ENCODE measurements around the gene FFAR3. TPM values are rescaled to one million over a fixed set of nuclear protein-coding genes. Genes with fewer than 3 reads are reported as not detected.

The FFAR3 gene
- total RNA-seq, 1 experiment from 2014 or later = 0.15 TPM

DNA sequence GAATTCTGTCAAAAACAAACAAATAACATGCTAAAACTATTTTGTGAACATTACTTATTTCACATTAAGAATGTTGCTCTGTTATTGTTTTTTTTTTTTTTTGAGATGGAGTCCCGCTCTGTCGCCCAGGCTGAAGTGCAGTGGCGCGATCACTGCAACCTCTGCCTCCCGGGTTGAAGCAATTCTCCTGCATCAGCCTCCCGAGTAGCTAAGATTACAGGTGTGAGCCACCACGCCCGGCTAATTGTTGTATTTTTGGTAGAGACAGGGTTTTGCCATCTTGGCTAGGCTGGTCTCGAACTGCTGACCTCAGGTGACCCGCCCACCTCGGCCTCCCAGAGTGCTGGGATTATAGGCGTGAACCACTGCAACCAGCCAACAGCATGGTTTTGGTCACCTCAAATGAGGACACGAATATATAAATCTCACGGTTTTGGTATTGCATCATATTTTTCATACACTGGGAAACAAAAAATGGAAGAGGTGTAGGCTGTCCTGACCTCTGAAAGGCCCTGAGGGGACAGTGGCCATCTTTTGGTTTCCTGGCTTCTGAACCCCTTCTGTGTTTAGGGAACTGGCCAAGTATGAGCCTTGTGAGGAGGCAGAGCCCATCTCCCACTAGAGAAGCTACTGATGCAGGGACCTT is 38.1 kb downstream of the FFAR3 start:
- POLR2A ChIA-PET (ENCODE audit: low non-redundant PET) = interaction anchor here (0.5 kb wide), 1 partner anchor 128 kb away, joined by 3 read pairs; no protein-coding TSS in a partner anchor
- intact Hi-C loops (cut with micrococcal nuclease; ENCODE audit: unreplicated experiment) = no loop called here

DNA sequence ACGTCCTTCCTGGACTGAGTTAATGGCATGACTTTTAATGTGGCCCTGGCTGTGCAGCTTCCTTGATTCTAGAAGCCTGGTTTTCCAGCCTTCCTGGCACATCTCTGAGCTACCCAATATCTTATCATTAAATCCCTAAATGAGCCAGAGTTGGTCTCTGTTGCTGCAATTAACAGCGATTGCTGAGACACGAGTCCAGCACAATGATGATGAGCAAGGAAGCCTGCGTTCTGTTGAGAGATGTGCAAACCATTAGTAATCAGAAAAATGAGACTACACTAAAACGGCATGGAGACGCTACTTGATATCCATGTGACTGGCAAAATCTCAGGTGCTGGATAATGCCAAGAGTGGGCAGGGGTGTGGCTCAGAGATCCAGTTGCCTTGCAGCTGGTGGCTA is 38.8 kb downstream of the FFAR3 start:
- no peaks in the 10 kb centered on the region for H3K9me3 ChIP-seq (ENCODE audit: low read depth, low read length, poor library complexity, severe bottlenecking)
- H3K27me3 ChIP-seq (replicated peaks; ENCODE audit: insufficient read depth, low read depth, low read length, poor library complexity) = no peaks in the 10 kb centered on the region
- no peak overlapping the region for H3K27ac ChIP-seq (ENCODE audit: low read depth, low read length, poor library complexity, severe bottlenecking)
- H3K36me3 ChIP-seq (ENCODE audit: insufficient read depth, low read length, poor library complexity, severe bottlenecking) = no peaks in the 10 kb centered on the region
- H3K4me3 ChIP-seq (ENCODE audit: low read depth, low read length, poor library complexity, severe bottlenecking) = no peak overlapping the region
- ChIA-PET CTCF (no interaction called here), POLR2A (ENCODE audit: low non-redundant PET) (no interaction called here)
- intact Hi-C loops (cut with micrococcal nuclease; ENCODE audit: unreplicated experiment) = no loop called here
- no peak for DNase-seq (ENCODE audit: low spot score)
- no peaks in the 10 kb centered on the region for H3K4me1 ChIP-seq (ENCODE audit: insufficient read depth, low read length, poor library complexity, severe bottlenecking)
- BruUV-seq (replicated peaks) = no TSS peak
- TF ChIP-seq, protein P1, sequence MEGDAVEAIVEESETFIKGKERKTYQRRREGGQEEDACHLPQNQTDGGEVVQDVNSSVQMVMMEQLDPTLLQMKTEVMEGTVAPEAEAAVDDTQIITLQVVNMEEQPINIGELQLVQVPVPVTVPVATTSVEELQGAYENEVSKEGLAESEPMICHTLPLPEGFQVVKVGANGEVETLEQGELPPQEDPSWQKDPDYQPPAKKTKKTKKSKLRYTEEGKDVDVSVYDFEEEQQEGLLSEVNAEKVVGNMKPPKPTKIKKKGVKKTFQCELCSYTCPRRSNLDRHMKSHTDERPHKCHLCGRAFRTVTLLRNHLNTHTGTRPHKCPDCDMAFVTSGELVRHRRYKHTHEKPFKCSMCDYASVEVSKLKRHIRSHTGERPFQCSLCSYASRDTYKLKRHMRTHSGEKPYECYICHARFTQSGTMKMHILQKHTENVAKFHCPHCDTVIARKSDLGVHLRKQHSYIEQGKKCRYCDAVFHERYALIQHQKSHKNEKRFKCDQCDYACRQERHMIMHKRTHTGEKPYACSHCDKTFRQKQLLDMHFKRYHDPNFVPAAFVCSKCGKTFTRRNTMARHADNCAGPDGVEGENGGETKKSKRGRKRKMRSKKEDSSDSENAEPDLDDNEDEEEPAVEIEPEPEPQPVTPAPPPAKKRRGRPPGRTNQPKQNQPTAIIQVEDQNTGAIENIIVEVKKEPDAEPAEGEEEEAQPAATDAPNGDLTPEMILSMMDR (conservative IDR thresholded peaks at IDR 0.05; ENCODE audit: low read depth, low read length) = no peak
- TF ChIP-seq EZH2 (IDR thresholded peaks at IDR 0.05; ENCODE audit: borderline replicate concordance, low read depth, low read length, poor library complexity, severe bottlenecking) = no peak

More for the DNA sequence above, 38.1 kb downstream of the FFAR3 start:
- no peaks in the 10 kb centered on the region for H3K27me3 ChIP-seq (replicated peaks; ENCODE audit: insufficient read depth, low read depth, low read length, poor library complexity)
- TF ChIP-seq, protein P1 (conservative IDR thresholded peaks at IDR 0.05; ENCODE audit: low read depth, low read length) = no peak
- no peak for TF ChIP-seq EZH2 (IDR thresholded peaks at IDR 0.05; ENCODE audit: borderline replicate concordance, low read depth, low read length, poor library complexity, severe bottlenecking)
- H3K36me3 ChIP-seq (ENCODE audit: insufficient read depth, low read length, poor library complexity, severe bottlenecking) = no peaks in the 10 kb centered on the region
- DNase-seq (ENCODE audit: low spot score) = no peak
- H3K27ac ChIP-seq (ENCODE audit: low read depth, low read length, poor library complexity, severe bottlenecking) = no peak overlapping the region
- H3K4me1 ChIP-seq (ENCODE audit: insufficient read depth, low read length, poor library complexity, severe bottlenecking) = no peaks in the 10 kb centered on the region
- H3K4me3 ChIP-seq (ENCODE audit: low read depth, low read length, poor library complexity, severe bottlenecking) = no peak overlapping the region
- CTCF ChIA-PET = no interaction called here
- no TSS peak for BruUV-seq (replicated peaks)
- no peaks in the 10 kb centered on the region for H3K9me3 ChIP-seq (ENCODE audit: low read depth, low read length, poor library complexity, severe bottlenecking)

DNA sequence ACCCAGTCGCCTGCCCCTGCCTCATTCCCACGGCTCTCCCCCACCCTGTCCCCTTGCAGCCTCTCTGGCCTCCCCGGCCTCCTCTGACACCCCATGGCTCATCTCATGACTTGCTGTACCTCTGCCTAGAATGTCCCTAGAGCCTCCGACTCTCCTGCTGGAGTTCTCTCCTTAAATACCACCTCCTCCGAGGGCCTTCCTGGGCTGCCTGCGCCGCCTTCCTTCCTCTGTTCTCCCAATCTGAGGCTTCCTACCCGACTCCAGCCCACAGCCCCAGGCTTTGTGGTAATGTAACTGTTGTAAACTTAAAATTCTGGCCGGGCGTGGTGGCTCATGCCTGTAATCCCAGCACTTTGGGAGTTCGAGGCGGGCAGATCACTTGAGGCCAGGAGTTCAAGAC is 40.3 kb downstream of the FFAR3 start:
- CTCF ChIA-PET = no interaction called here

More for the DNA sequence above, 40.3 kb downstream of the FFAR3 start:
- H3K4me1 ChIP-seq (ENCODE audit: insufficient read depth, low read length, poor library complexity, severe bottlenecking) = no peaks in the 10 kb centered on the region
- H3K27ac ChIP-seq (ENCODE audit: low read depth, low read length, poor library complexity, severe bottlenecking) = no peak overlapping the region
- intact Hi-C loops (cut with micrococcal nuclease; ENCODE audit: unreplicated experiment) = no loop called here
- H3K27me3 ChIP-seq (replicated peaks; ENCODE audit: insufficient read depth, low read depth, low read length, poor library complexity) = no peaks in the 10 kb centered on the region
- POLR2A ChIA-PET (ENCODE audit: low non-redundant PET) = no interaction called here
- no peaks in the 10 kb centered on the region for H3K9me3 ChIP-seq (ENCODE audit: low read depth, low read length, poor library complexity, severe bottlenecking)
- no peak overlapping the region for H3K4me3 ChIP-seq (ENCODE audit: low read depth, low read length, poor library complexity, severe bottlenecking)
- DNase-seq (ENCODE audit: low spot score) = no peak
- no peaks in the 10 kb centered on the region for H3K36me3 ChIP-seq (ENCODE audit: insufficient read depth, low read length, poor library complexity, severe bottlenecking)
- no TSS peak for BruUV-seq (replicated peaks)
- no peak for TF ChIP-seq EZH2 (IDR thresholded peaks at IDR 0.05; ENCODE audit: borderline replicate concordance, low read depth, low read length, poor library complexity, severe bottlenecking)
- TF ChIP-seq, protein P1 (conservative IDR thresholded peaks at IDR 0.05; ENCODE audit: low read depth, low read length) = no peak
